Measurements from ENCODE around the gene HSP90B1. TPM values are rescaled to one million over a fixed set of nuclear protein-coding genes. Genes with fewer than 3 reads are reported as not detected.

Gene HSP90B1
- total and polyA plus RNA-seq, 2 of the 13 experiments (the other 11 are each of a cell fraction or from before 2014, with no cell fraction given): 800 to 954 TPM

DNA sequence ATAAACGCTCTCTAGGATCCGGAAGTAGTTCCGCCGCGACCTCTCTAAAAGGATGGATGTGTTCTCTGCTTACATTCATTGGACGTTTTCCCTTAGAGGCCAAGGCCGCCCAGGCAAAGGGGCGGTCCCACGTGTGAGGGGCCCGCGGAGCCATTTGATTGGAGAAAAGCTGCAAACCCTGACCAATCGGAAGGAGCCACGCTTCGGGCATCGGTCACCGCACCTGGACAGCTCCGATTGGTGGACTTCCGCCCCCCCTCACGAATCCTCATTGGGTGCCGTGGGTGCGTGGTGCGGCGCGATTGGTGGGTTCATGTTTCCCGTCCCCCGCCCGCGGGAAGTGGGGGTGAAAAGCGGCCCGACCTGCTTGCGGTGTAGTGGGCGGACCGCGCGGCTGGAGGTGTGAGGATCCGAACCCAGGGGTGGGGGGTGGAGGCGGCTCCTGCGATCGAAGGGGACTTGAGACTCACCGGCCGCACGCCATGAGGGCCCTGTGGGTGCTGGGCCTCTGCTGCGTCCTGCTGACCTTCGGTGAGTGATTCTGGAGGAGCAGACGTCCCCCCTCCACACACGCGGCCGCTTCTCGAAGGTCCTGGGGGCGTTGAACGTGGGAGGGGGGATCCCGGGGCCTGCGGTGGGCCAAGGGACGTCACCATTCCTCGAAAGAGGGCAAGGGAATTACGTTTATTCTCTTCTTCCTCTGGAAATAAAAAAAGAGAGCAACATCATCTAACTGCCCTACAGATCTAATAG lies at the start of gene HSP90B1 (continued):
- TF ChIP-seq MLXIP (CRISPR knock-in tag; IDR thresholded peaks at IDR 0.05; ENCODE audit: borderline replicate concordance) (no peak), UBTF (CRISPR knock-in tag; IDR thresholded peaks at IDR 0.05) (0 out of 2 replicates have a peak, but pooled peaks have one; percentile 62), THAP11 (CRISPR knock-in tag; IDR thresholded peaks at IDR 0.05) (peak; percentile 95; the same call in 1 of the 2 replicates), HNRNPLL (IDR thresholded peaks at IDR 0.05; ENCODE audit: low read depth, low read length, poor library complexity, severe bottlenecking) (peak; percentile 72), TFDP1 (CRISPR knock-in tag; IDR thresholded peaks at IDR 0.05; ENCODE audit: borderline replicate concordance) (peak; percentile 91; the same call in 1 of the 2 replicates), PCBP2 (optimal IDR thresholded peaks at IDR 0.05; ENCODE audit: low read depth, low read length, poor library complexity, severe bottlenecking) (no peak), GMEB2 (CRISPR knock-in tag; IDR thresholded peaks at IDR 0.05; ENCODE audit: low read depth) (no peak), TOPORS (CRISPR knock-in tag; IDR thresholded peaks at IDR 0.05) (no peak), ZNF800 (CRISPR knock-in tag; IDR thresholded peaks at IDR 0.05) (0 out of 2 replicates have a peak, but pooled peaks have one; percentile 49), RBFOX2 (IDR thresholded peaks at IDR 0.05; ENCODE audit: low read depth, low read length) (peak; percentile 98), SALL2 (CRISPR knock-in tag; IDR thresholded peaks at IDR 0.05) (peak; percentile 75; the same call in 1 of the 2 replicates), ZSCAN9 (CRISPR knock-in tag; IDR thresholded peaks at IDR 0.05; ENCODE audit: borderline replicate concordance) (peak; percentile 75; the same call in 1 of the 2 replicates), PRMT3 (CRISPR knock-in tag; IDR thresholded peaks at IDR 0.05; ENCODE audit: borderline replicate concordance, low read depth) (no peak)
- TF ChIP-seq, protein P1, sequence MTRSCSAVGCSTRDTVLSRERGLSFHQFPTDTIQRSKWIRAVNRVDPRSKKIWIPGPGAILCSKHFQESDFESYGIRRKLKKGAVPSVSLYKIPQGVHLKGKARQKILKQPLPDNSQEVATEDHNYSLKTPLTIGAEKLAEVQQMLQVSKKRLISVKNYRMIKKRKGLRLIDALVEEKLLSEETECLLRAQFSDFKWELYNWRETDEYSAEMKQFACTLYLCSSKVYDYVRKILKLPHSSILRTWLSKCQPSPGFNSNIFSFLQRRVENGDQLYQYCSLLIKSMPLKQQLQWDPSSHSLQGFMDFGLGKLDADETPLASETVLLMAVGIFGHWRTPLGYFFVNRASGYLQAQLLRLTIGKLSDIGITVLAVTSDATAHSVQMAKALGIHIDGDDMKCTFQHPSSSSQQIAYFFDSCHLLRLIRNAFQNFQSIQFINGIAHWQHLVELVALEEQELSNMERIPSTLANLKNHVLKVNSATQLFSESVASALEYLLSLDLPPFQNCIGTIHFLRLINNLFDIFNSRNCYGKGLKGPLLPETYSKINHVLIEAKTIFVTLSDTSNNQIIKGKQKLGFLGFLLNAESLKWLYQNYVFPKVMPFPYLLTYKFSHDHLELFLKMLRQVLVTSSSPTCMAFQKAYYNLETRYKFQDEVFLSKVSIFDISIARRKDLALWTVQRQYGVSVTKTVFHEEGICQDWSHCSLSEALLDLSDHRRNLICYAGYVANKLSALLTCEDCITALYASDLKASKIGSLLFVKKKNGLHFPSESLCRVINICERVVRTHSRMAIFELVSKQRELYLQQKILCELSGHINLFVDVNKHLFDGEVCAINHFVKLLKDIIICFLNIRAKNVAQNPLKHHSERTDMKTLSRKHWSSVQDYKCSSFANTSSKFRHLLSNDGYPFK (CRISPR knock-in tag; IDR thresholded peaks at IDR 0.05; ENCODE audit: borderline replicate concordance): no peak
